ENCODE measurements around the gene JARID2. TPM values are rescaled to one million over a fixed set of nuclear protein-coding genes. Genes with fewer than 3 reads are reported as not detected.

Gene JARID2
- total RNA-seq, 3 donors from 2014 or later, result 10.5 to 13.9 (median 11.5) TPM

- H3K27ac ChIP-seq, result no peak overlapping the region
- TF ChIP-seq POLR2A (IDR thresholded peaks at IDR 0.05) (no peak), POLR2AphosphoS5 (IDR thresholded peaks at IDR 0.05) (no peak), CTCF (IDR thresholded peaks at IDR 0.05) (no peak)
- no peak overlapping the region for H3K4me3 ChIP-seq
- no peaks in the 10 kb centered on the region for H3K9me3 ChIP-seq
- intact Hi-C loops (cut with DNase I; ENCODE audit: low total_unique reads), result loop anchor here (5.0 kb wide), 1 partner anchor 298 kb away; no protein-coding TSS in a partner anchor
- H3K27me3 ChIP-seq, result no peaks in the 10 kb centered on the region
- DNase-seq (ENCODE audit: low spot score in 2 of 2), result no peak
- H3K4me1 ChIP-seq, result no peaks in the 10 kb centered on the region
- H3K36me3 ChIP-seq, result no peaks in the 10 kb centered on the region
Observed at GRCh38 chr6:15340105-15340601, 94.3 kb downstream of the JARID2 start.

GRCh38 chr6:15340775-15341174 lies 94.9 kb downstream of the JARID2 start:
- TF ChIP-seq POLR2A (IDR thresholded peaks at IDR 0.05) (no peak), CTCF (IDR thresholded peaks at IDR 0.05) (no peak), POLR2AphosphoS5 (IDR thresholded peaks at IDR 0.05) (no peak)
- intact Hi-C loops (cut with DNase I; ENCODE audit: low total_unique reads), result loop anchor here (5.0 kb wide), 1 partner anchor 298 kb away; no protein-coding TSS in a partner anchor
- no peak overlapping the region for H3K4me3 ChIP-seq
- DNase-seq (ENCODE audit: low spot score in 2 of 2), result no peak
- H3K27me3 ChIP-seq, result no peaks in the 10 kb centered on the region
- no peak overlapping the region for H3K27ac ChIP-seq
- H3K4me1 ChIP-seq, result no peaks in the 10 kb centered on the region
- no peaks in the 10 kb centered on the region for H3K36me3 ChIP-seq
- no peaks in the 10 kb centered on the region for H3K9me3 ChIP-seq

- no peak overlapping the region for H3K4me3 ChIP-seq
- H3K36me3 ChIP-seq, result no peaks in the 10 kb centered on the region
- no peaks in the 10 kb centered on the region for H3K4me1 ChIP-seq
- H3K9me3 ChIP-seq, result no peaks in the 10 kb centered on the region
- no peak for TF ChIP-seq CTCF (IDR thresholded peaks at IDR 0.05)
- no peak for TF ChIP-seq POLR2A (IDR thresholded peaks at IDR 0.05)
- no peak for TF ChIP-seq POLR2AphosphoS5 (IDR thresholded peaks at IDR 0.05)
- H3K27ac ChIP-seq, result no peak overlapping the region
- no peak for DNase-seq (ENCODE audit: low spot score in 2 of 2)
- intact Hi-C loops (cut with DNase I; ENCODE audit: low total_unique reads), result loop anchor here (5.0 kb wide), 1 partner anchor 299 kb away; no protein-coding TSS in a partner anchor
- H3K27me3 ChIP-seq, result no peaks in the 10 kb centered on the region
Observed at GRCh38 chr6:15341311-15342001, 95.6 kb downstream of the JARID2 start.

GRCh38 chr6:15342114-15342513 lies 96.2 kb downstream of the JARID2 start:
- H3K36me3 ChIP-seq, result no peaks in the 10 kb centered on the region
- no peak for TF ChIP-seq CTCF (IDR thresholded peaks at IDR 0.05)
- intact Hi-C loops (cut with DNase I; ENCODE audit: low total_unique reads), result loop anchor here (5.0 kb wide), 1 partner anchor 300 kb away; no protein-coding TSS in a partner anchor
- no peaks in the 10 kb centered on the region for H3K27me3 ChIP-seq
- H3K27ac ChIP-seq, result no peak overlapping the region
- DNase-seq (ENCODE audit: low spot score in 2 of 2), result no peak
- no peak overlapping the region for H3K4me3 ChIP-seq
- no peaks in the 10 kb centered on the region for H3K9me3 ChIP-seq
- no peaks in the 10 kb centered on the region for H3K4me1 ChIP-seq

GRCh38 chr6:15343490-15344191 lies 97.8 kb downstream of the JARID2 start:
- no peak for DNase-seq (ENCODE audit: low spot score in 2 of 2)

More at GRCh38 chr6:15343490-15344191, 97.8 kb downstream of the JARID2 start:
- H3K27ac ChIP-seq, result no peak overlapping the region
- no peaks in the 10 kb centered on the region for H3K27me3 ChIP-seq
- no peak overlapping the region for H3K4me3 ChIP-seq
- TF ChIP-seq CTCF (IDR thresholded peaks at IDR 0.05), result no peak
- TF ChIP-seq POLR2AphosphoS5 (IDR thresholded peaks at IDR 0.05), result no peak
- no peaks in the 10 kb centered on the region for H3K36me3 ChIP-seq
- intact Hi-C loops (cut with DNase I; ENCODE audit: low total_unique reads), result loop anchor here (5.0 kb wide), 1 partner anchor 301 kb away; no protein-coding TSS in a partner anchor
- no peaks in the 10 kb centered on the region for H3K9me3 ChIP-seq
- no peaks in the 10 kb centered on the region for H3K4me1 ChIP-seq

All from breast epithelium (tissue), 4 donors.